ENCODE results near the gene EPHB2. TPM values are rescaled to one million over a fixed set of nuclear protein-coding genes. Genes with fewer than 3 reads are reported as not detected.

Gene EPHB2
- total and polyA plus RNA-seq, 2 of the 8 experiments (the other 6 are each of a cell fraction or from before 2014, with no cell fraction given), result 15.8 to 17.2 TPM

DNA sequence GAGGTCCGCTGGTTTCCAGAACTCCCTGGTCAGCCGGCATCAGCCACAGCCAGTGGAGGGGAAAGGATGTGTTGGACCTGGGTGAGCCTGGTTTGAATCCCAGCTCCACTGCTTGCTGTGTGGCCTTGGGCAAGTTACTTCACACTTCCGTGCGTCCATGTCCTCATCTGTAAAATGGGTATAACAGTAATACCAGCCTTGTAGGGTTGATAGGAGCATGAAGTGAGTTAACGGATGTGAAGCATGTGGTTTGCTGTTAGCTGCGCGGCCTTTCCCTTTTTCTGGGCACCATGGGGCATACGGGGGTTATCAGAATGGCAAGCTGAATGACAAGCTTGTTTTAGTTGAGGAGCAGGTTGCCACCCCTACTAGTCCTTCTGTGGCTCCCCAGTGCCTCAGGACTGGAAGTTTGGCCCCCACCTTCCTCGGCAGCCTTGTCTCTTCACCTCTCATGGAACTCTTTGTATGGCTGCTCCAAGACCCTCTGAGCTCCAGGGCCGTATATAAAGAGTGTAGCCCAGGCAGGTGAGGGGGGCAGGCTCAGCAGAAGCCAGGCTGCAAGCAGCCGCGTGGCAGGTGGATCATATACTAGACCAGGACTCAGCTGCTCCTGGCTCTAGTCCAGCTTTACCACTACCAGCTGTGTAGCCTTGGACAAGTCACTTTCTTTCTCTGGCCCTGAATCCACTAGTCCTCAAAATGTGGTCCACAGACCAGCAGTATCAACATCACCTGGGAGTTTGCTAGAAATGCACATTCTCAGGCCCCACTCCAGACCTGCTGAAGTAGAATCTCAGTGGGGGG is 166.7 kb downstream of the EPHB2 start:
- Histone ChIP-seq H2BK5ac (ENCODE audit: low read depth, low read length) (no peak overlapping the region), H3K4ac (replicated peaks; ENCODE audit: insufficient read length, low read depth, low read length) (no peak overlapping the region), H3K79me2 (ENCODE audit: control insufficient read depth in 1 of 2, insufficient read depth in 2 of 2, low read length in 2 of 2) (no peaks in the 10 kb centered on the region), H3K79me1 (ENCODE audit: low read depth, low read length) (no peaks in the 10 kb centered on the region), H4K20me1 (replicated peaks in 1 of 2; ENCODE audit: control insufficient read depth in 1 of 2, insufficient read depth in 2 of 2, low read length in 2 of 2) (no peaks in the 10 kb centered on the region), H3K18ac (ENCODE audit: extremely low read depth, low read length) (peak overlapping the region; percentile 24; the same call in 1 of the 2 replicates), H3K4me1 (replicated peaks in 1 of 4; ENCODE audit: control insufficient read depth in 3 of 4, insufficient read depth in 4 of 4, low read length in 3 of 4) (peaks cover 0 to 17% (median 8%) of the 10 kb centered on the region in 4 experiments; a peak in 6 of 7 replicates), H4K8ac (ENCODE audit: extremely low read depth, insufficient read depth, low read length) (no peak overlapping the region), H3K9ac (replicated peaks in 1 of 4; ENCODE audit: extremely low read depth in 1 of 4, low read depth in 3 of 4, low read length in 3 of 4) (no peak overlapping the region), H3K23ac (ENCODE audit: insufficient read length) (no peak overlapping the region), H3K9me3 (ENCODE audit: insufficient read depth in 2 of 2, low read depth in 1 of 2, low read length in 1 of 2) (no peaks in the 10 kb centered on the region), H4K91ac (replicated peaks; ENCODE audit: insufficient read length, low read length) (no peak overlapping the region), H3K4me3 (ENCODE audit: extremely low read depth in 1 of 4, insufficient read depth in 2 of 4, low read depth in 3 of 4, low read length in 4 of 4) (no peak overlapping the region), H2BK15ac (ENCODE audit: low read length) (no peak overlapping the region), H3K23me2 (ENCODE audit: low read depth, low read length) (no peaks in the 10 kb centered on the region), H3K36me3 (ENCODE audit: control insufficient read depth in 2 of 4, insufficient read depth in 4 of 4, low read length in 3 of 4) (no peaks in the 10 kb centered on the region; a peak in 1 of 8 replicates), H3K4me2 (ENCODE audit: insufficient read depth in 1 of 2, low read depth in 2 of 2, low read length in 2 of 2) (no peak overlapping the region; a peak in 1 of 4 replicates), H4K5ac (ENCODE audit: insufficient read length, low read depth, low read length) (no peak overlapping the region), H2AK5ac (ENCODE audit: low read depth, low read length) (no peak overlapping the region), H2BK20ac (ENCODE audit: low read length) (no peak overlapping the region; the same call in 1 of the 2 replicates), H3K56ac (replicated peaks; ENCODE audit: insufficient read length, low read depth, low read length) (no peak overlapping the region), H3K27ac (ENCODE audit: low read depth, low read length) (peak overlapping the region; percentile 15; the same call in 1 of the 2 replicates), H3K14ac (ENCODE audit: insufficient read length) (no peak overlapping the region), H3K27me3 (replicated peaks in 1 of 4; ENCODE audit: control insufficient read depth in 3 of 4, extremely low read depth in 1 of 4, insufficient read depth in 3 of 4, low read length in 3 of 4) (no peaks in the 10 kb centered on the region), H2BK12ac (ENCODE audit: low read depth, low read length) (no peak overlapping the region), H2AFZ (ENCODE audit: low read length) (no peak overlapping the region), H2BK120ac (replicated peaks; ENCODE audit: low read depth, low read length) (no peak overlapping the region)
- CTCF ChIA-PET (ENCODE audit: partially characterized antibody), result interaction anchor here (0.6 to 6.2 kb wide), 8 partner anchors 10 to 204 kb away, joined by 3 to 52 read pairs (median 7); no protein-coding TSS in a partner anchor
- 91% methylated on average over 10 of the region's 12 CpGs; no CpG with 5 or more reads in 1 of the 2 experiments for WGBS, 2 experiments (ENCODE audit: extremely low coverage in 1 of 2, insufficient coverage in 1 of 2, insufficient read length in 1 of 2, insufficient replicate concordance in 2 of 2, low coverage in 1 of 2, low lambda C conversion rate in 2 of 2, missing lambda C conversion rate in 1 of 2)
- no peak for FAIRE-seq
- POLR2A ChIA-PET (ENCODE audit: partially characterized antibody), result interaction anchor here (1.2 kb wide), 1 partner anchor 27 kb away, joined by 3 read pairs; no protein-coding TSS in a partner anchor
- DNase-seq (ENCODE audit: low read depth in 1 of 2, low spot score in 2 of 2), result no peak
- TF ChIP-seq KDM1A (IDR thresholded peaks at IDR 0.05; ENCODE audit: borderline replicate concordance, low read length) (peak; percentile 60; the same call in 1 of the 2 replicates), NRF1 (IDR thresholded peaks at IDR 0.05; ENCODE audit: low read depth, low read length) (no peak)
